IMR-90 (cell line): ENCODE data around the gene TRPM6. TPM values are rescaled to one million over a fixed set of nuclear protein-coding genes. Genes with fewer than 3 reads are reported as not detected.

Source experiments
- ATAC-seq: fragments of 200-7000 bp; cut with Tn5 transposase; 2 replicates; pipeline ENCODE4 v1.9.1; 2020; ENCODE audit warnings: low read depth, mild to moderate bottlenecking, moderate library complexity
- BruUV-seq: library from RNA; stranded (reverse); fragments of 400-500 nt; replicated peaks from 2 replicates; lab custom pipeline; 2021; lab: Mats Ljungman, UMichigan
- CTCF ChIA-PET: fragments of 300-600 bp; formaldehyde crosslinking; extraction: SDS; loops from one replicate; lab custom pipeline; 2021; ENCODE audit warnings: antibody characterized with exemption; lab: Yijun Ruan, JAX
- POLR2A ChIA-PET: fragments of 300-600 bp; sonication (Branson Sonifier 250); formaldehyde crosslinking; loops from one replicate; lab custom pipeline; 2022; ENCODE audit warnings: antibody characterized with exemption; ENCODE audit not compliant: unreplicated experiment; lab: Charles Lee
- DNase-seq: peaks from one replicate; pipeline ENCODE4 v3.0.0; 2013
- H2AFZ ChIP-seq: replicated peaks from 2 replicates; pipeline ENCODE3; 2013; ENCODE audit warnings: low read length, mild to moderate bottlenecking; ENCODE audit not compliant: poor library complexity
- H2AK5ac ChIP-seq: 2 replicates; pipeline ENCODE4 v1.6.1; 2013; ENCODE audit warnings: low read depth, low read length, inconsistent platforms
- H2AK9ac ChIP-seq: replicated peaks from 2 replicates; pipeline ENCODE3; 2013; ENCODE audit warnings: mild to moderate bottlenecking, low read depth, low read length, moderate library complexity; ENCODE audit not compliant: poor library complexity
- H2BK120ac ChIP-seq: 2 replicates; pipeline ENCODE4 v1.6.1; 2013; ENCODE audit warnings: low read depth, low read length, inconsistent platforms
- H2BK15ac ChIP-seq: 3 replicates; pipeline ENCODE4 v1.6.1; 2013; ENCODE audit warnings: low read depth, low read length, inconsistent platforms
- H2BK20ac ChIP-seq: 2 replicates; pipeline ENCODE4 v1.6.1; 2013; ENCODE audit warnings: low read depth, mild to moderate bottlenecking, inconsistent platforms, low read length, moderate library complexity
- H2BK5ac ChIP-seq: 2 replicates; pipeline ENCODE4 v1.6.1; 2013; ENCODE audit warnings: mild to moderate bottlenecking, low read depth, low read length, inconsistent platforms; ENCODE audit not compliant: poor library complexity, severe bottlenecking
- H3K14ac ChIP-seq: replicated peaks from 2 replicates; pipeline ENCODE4 v1.6.1; 2013; ENCODE audit warnings: low read depth, low read length, inconsistent platforms
- H3K18ac ChIP-seq: 2 replicates; pipeline ENCODE4 v1.6.1; 2013; ENCODE audit warnings: low read depth, low read length, control low read depth
- H3K23ac ChIP-seq: 2 replicates; pipeline ENCODE4 v1.6.1; 2013; ENCODE audit warnings: low read depth, low read length, inconsistent platforms
- H3K27ac ChIP-seq: 2 replicates; pipeline ENCODE4 v1.5.1; 2013; ENCODE audit warnings: mild to moderate bottlenecking, control low read depth, low read length; ENCODE audit not compliant: insufficient read depth
- H3K27me3 ChIP-seq: 2 replicates; pipeline ENCODE4 v1.6.1; 2013; ENCODE audit warnings: low read length; ENCODE audit not compliant: control insufficient read depth, insufficient read depth
- H3K36me3 ChIP-seq: 2 replicates; pipeline ENCODE4 v1.6.1; 2013; ENCODE audit warnings: low read length, mixed read lengths; ENCODE audit not compliant: control insufficient read depth, insufficient read depth
- H3K4ac ChIP-seq: 2 replicates; pipeline ENCODE4 v1.6.1; 2013; ENCODE audit warnings: low read depth, low read length, inconsistent platforms
- H3K4me1 ChIP-seq: 2 replicates; pipeline ENCODE4 v1.6.1; 2013; ENCODE audit warnings: low read length, mixed read lengths; ENCODE audit not compliant: control insufficient read depth, insufficient read depth
- H3K4me2 ChIP-seq: 2 replicates; pipeline ENCODE4 v1.6.1; 2013; ENCODE audit warnings: low read depth, mild to moderate bottlenecking, control low read depth, low read length, moderate library complexity
- H3K4me3 ChIP-seq: 2 replicates; pipeline ENCODE4 v1.5.1; 2013; ENCODE audit warnings: low read depth, mild to moderate bottlenecking, control low read depth, low read length, moderate library complexity; ENCODE audit not compliant: insufficient read depth
- H3K56ac ChIP-seq: 2 replicates; pipeline ENCODE4 v1.6.1; 2013; ENCODE audit warnings: low read length, inconsistent platforms; ENCODE audit not compliant: insufficient read depth; ENCODE audit errors: extremely low read depth
- H3K79me1 ChIP-seq, 2 experiments: 2 replicates each; pipeline ENCODE4 v1.6.1; 2013; ENCODE audit warnings: low read length in 2 of 2, inconsistent platforms in 1 of 2, low read depth in 1 of 2
- H3K9ac ChIP-seq: 2 replicates; pipeline ENCODE4 v1.6.1; 2013; ENCODE audit warnings: low read depth, low read length, control low read depth
- H3K9me1 ChIP-seq: 2 replicates; pipeline ENCODE4 v1.6.1; 2013; ENCODE audit warnings: low read length, inconsistent platforms; ENCODE audit not compliant: insufficient read depth
- H3K9me3 ChIP-seq: 2 replicates; pipeline ENCODE4 v1.6.1; 2013; ENCODE audit warnings: low read length; ENCODE audit not compliant: control insufficient read depth, insufficient read depth
- H4K20me1 ChIP-seq: 2 replicates; pipeline ENCODE4 v1.6.1; 2013; ENCODE audit warnings: low read length, inconsistent platforms; ENCODE audit not compliant: insufficient read depth
- H4K5ac ChIP-seq: 2 replicates; pipeline ENCODE4 v1.6.1; 2013; ENCODE audit warnings: mild to moderate bottlenecking, low read depth, low read length, control low read depth
- H4K8ac ChIP-seq, 2 experiments: 2 replicates each; pipeline ENCODE4 v1.6.1; 2013; ENCODE audit warnings: low read depth in 2 of 2, low read length in 2 of 2, control low read depth in 1 of 2, inconsistent platforms in 1 of 2
- H4K91ac ChIP-seq: 2 replicates; pipeline ENCODE4 v1.6.1; 2013; ENCODE audit warnings: low read depth, low read length, inconsistent platforms; ENCODE audit not compliant: insufficient read depth
- BHLHE40 ChIP-seq: fragments of 150-350 bp; IDR thresholded peaks from 2 replicates; pipeline ENCODE4 v1.6.1; 2016; ENCODE audit warnings: mild to moderate bottlenecking, low read depth, low read length
- CEBPB ChIP-seq: IDR thresholded peaks from 2 replicates; pipeline ENCODE4 v1.6.1; 2012; ENCODE audit warnings: low read depth, low read length, improper control_type of control experiment
- MXI1 ChIP-seq: IDR thresholded peaks from 2 replicates; pipeline ENCODE4 v1.6.1; 2012; ENCODE audit warnings: low read depth, mild to moderate bottlenecking, low read length, moderate library complexity, borderline replicate concordance
- NFE2L2 ChIP-seq: fragments of 150-350 bp; IDR thresholded peaks from 2 replicates; pipeline ENCODE4 v1.6.1; 2016; ENCODE audit warnings: low read depth, mild to moderate bottlenecking, low read length
- POLR2A ChIP-seq: IDR thresholded peaks from 2 replicates; pipeline ENCODE4 v1.6.1; 2012; ENCODE audit warnings: mild to moderate bottlenecking, low read depth, low read length
- SMC3 ChIP-seq: fragments of 150-350 bp; IDR thresholded peaks from 2 replicates; pipeline ENCODE4 v1.6.1; 2016; ENCODE audit warnings: low read depth, mild to moderate bottlenecking, antibody characterized with exemption, low read length, moderate library complexity
- WGBS, 2 experiments: methylation state at CpG; one replicate each; pipeline versions ENCODE4 v1.1.5 to v1.1.7; 2013; ENCODE audit warnings: missing lambda C conversion rate in 2 of 2; ENCODE audit not compliant: insufficient read length in 1 of 2; ENCODE audit errors: extremely low coverage in 2 of 2; 5-methylcytosine and 5-hydroxymethylcytosine counted together
- dilution Hi-C: fragments of 300-500 bp; cut with HindIII; formaldehyde crosslinking; loops from one replicate; pipeline ENCODE4 v1.14.3; 2018; ENCODE audit warnings: low sequenced_read_pairs; ENCODE audit not compliant: unreplicated experiment
- in situ Hi-C: fragments of 300-500 bp; cut with MboI; formaldehyde crosslinking; loops from 3 replicates; pipeline ENCODE4 v1.14.3; 2019; ENCODE audit warnings: low sequenced_read_pairs, inconsistent platforms, mixed read lengths
- intact Hi-C: fragments of 100-400 bp; cut with micrococcal nuclease; formaldehyde crosslinking; loops from 2 replicates; pipeline ENCODE4 v1.10.0; 2022
- polyA plus RNA-seq, 3 experiments: library from polyadenylated mRNA; depleted of rRNA; stranded (reverse); fragments of >200 nt; gene quantifications; 2 replicates each; pipeline ENCODE4 v1.2.3, GENCODE V29; 2012; ENCODE audit warnings: low replicate concordance in 1 of 3
- total RNA-seq: library from RNA; depleted of rRNA; stranded (reverse); fragments of >200 nt; gene quantifications from 2 replicates; pipeline ENCODE4 v1.2.3, GENCODE V29; 2012
- TF ChIP-seq, protein P1 (sequence below): fragments of 150-350 bp; IDR thresholded peaks from 2 replicates; pipeline ENCODE4 v1.6.1; 2016; ENCODE audit warnings: low read depth, mild to moderate bottlenecking, low read length, moderate library complexity, borderline replicate concordance

The TRPM6 gene
- total and polyA plus RNA-seq, 2 of the 4 experiments (the other 2 are of a cell fraction) = under 0.01 to 0.02 TPM

DNA sequence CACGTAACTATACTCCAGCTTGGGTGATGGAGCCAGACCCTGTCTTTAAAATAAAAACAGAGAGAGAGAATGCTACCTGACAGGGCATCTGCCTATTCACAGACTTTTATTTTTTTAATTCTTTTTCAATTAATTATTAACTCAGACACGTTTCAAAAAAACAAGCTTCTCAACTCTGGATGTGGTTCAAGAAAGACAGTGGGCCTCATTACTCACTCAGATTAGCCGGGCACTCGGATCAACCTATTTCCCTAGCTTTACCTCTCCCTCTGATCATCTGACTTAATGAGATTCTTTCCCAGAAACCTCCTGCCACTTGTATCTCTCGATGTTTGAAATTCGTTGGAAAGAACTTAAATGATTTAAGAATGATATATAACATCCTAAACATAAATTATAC is 134.1 kb downstream of the TRPM6 start:
- in situ Hi-C loops (no loop called here), intact Hi-C loops (no loop called here), dilution Hi-C loops (no loop called here)
- BruUV-seq = no TSS peak
- H2AK9ac ChIP-seq = no peak overlapping the region
- H3K14ac ChIP-seq = no peak overlapping the region
- no peak overlapping the region for H2BK20ac ChIP-seq
- H2BK5ac ChIP-seq = no peak overlapping the region
- no peaks in the 10 kb centered on the region for H3K9me1 ChIP-seq
- POLR2A ChIA-PET = no interaction called here
- no peak overlapping the region for H2BK120ac ChIP-seq
- no peaks in the 10 kb centered on the region for H3K36me3 ChIP-seq
- H3K79me1 ChIP-seq = no peaks in the 10 kb centered on the region
- no peak overlapping the region for H3K4ac ChIP-seq
- H3K9me3 ChIP-seq = no peaks in the 10 kb centered on the region
- no peak overlapping the region for H2AFZ ChIP-seq
- no peak overlapping the region for H3K23ac ChIP-seq
- peaks cover 2% of the 10 kb centered on the region; the same call in 1 of the 2 replicates for H3K27me3 ChIP-seq
- H4K8ac ChIP-seq = no peak overlapping the region
- no CpG with 5 or more reads among the region's 6 CpGs for WGBS, 2 experiments
- CTCF ChIA-PET = interaction anchor here (0.6 kb wide), 1 partner anchor 232 kb away, joined by 3 read pairs; no protein-coding TSS in a partner anchor
- H4K5ac ChIP-seq = no peak overlapping the region
- TF ChIP-seq, protein P1, sequence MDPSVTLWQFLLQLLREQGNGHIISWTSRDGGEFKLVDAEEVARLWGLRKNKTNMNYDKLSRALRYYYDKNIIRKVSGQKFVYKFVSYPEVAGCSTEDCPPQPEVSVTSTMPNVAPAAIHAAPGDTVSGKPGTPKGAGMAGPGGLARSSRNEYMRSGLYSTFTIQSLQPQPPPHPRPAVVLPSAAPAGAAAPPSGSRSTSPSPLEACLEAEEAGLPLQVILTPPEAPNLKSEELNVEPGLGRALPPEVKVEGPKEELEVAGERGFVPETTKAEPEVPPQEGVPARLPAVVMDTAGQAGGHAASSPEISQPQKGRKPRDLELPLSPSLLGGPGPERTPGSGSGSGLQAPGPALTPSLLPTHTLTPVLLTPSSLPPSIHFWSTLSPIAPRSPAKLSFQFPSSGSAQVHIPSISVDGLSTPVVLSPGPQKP = no peak
- TF ChIP-seq CEBPB (no peak), SMC3 (no peak), POLR2A (no peak), NFE2L2 (no peak), MXI1 (no peak), BHLHE40 (no peak)
- no peak overlapping the region for H2AK5ac ChIP-seq
- no peaks in the 10 kb centered on the region for H4K20me1 ChIP-seq
- no peak overlapping the region for H3K56ac ChIP-seq
- H3K4me1 ChIP-seq = no peaks in the 10 kb centered on the region
- ATAC-seq (no peak), DNase-seq (no peak)
- H3K4me3 ChIP-seq = no peak overlapping the region
- H3K27ac ChIP-seq = no peak overlapping the region
- H3K18ac ChIP-seq = no peak overlapping the region
- no peak overlapping the region for H4K91ac ChIP-seq
- no peak overlapping the region for H3K4me2 ChIP-seq
- H2BK15ac ChIP-seq = no peak overlapping the region
- H3K9ac ChIP-seq = no peak overlapping the region
